ENCODE measurements around the gene LIN7A. TPM values are rescaled to one million over a fixed set of nuclear protein-coding genes. Genes with fewer than 3 reads are reported as not detected.

Gene LIN7A
- total and polyA plus RNA-seq, 2 of the 8 experiments (the other 6 are each of a cell fraction or from before 2014, with no cell fraction given) = 5.8 to 22.0 TPM

DNA sequence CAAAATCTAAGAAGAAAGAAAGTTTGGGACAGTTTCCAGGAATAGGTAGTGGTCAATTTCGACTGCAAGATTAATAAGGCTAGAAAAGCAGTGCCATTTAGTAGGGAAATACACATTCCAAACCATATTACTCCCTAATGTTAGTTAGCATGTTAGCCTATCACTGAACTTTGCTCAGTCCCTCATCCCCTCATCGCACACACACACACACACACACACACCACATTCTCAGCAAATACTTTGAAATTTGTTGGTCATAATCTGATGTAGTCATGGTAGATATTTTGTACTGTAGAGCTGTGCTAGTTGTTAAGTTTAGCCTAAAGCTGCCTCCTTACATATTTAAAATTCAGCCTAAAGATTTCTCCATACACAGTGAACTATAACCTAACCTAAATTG lies 157.0 kb downstream of the LIN7A start (continued):
- TF ChIP-seq, protein P1, sequence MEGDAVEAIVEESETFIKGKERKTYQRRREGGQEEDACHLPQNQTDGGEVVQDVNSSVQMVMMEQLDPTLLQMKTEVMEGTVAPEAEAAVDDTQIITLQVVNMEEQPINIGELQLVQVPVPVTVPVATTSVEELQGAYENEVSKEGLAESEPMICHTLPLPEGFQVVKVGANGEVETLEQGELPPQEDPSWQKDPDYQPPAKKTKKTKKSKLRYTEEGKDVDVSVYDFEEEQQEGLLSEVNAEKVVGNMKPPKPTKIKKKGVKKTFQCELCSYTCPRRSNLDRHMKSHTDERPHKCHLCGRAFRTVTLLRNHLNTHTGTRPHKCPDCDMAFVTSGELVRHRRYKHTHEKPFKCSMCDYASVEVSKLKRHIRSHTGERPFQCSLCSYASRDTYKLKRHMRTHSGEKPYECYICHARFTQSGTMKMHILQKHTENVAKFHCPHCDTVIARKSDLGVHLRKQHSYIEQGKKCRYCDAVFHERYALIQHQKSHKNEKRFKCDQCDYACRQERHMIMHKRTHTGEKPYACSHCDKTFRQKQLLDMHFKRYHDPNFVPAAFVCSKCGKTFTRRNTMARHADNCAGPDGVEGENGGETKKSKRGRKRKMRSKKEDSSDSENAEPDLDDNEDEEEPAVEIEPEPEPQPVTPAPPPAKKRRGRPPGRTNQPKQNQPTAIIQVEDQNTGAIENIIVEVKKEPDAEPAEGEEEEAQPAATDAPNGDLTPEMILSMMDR (IDR thresholded peaks at IDR 0.05; ENCODE audit: control extremely low read depth in 1 of 3, insufficient read depth in 1 of 3, low read depth in 1 of 3, low read length in 3 of 3) = no peak
- no peak for TF ChIP-seq NRF1 (IDR thresholded peaks at IDR 0.05; ENCODE audit: low read depth, low read length)
- TF ChIP-seq KDM1A (IDR thresholded peaks at IDR 0.05; ENCODE audit: borderline replicate concordance, low read length) = no peak
- no peak for TF ChIP-seq GTF2F1 (IDR thresholded peaks at IDR 0.05; ENCODE audit: borderline replicate concordance, low read depth, low read length)
- no peak for TF ChIP-seq BACH1 (IDR thresholded peaks at IDR 0.05; ENCODE audit: low read length)
- TF ChIP-seq ASH2L (IDR thresholded peaks at IDR 0.05; ENCODE audit: low read length) = no peak
- no peak for TF ChIP-seq EZH2 (IDR thresholded peaks at IDR 0.05; ENCODE audit: low read depth, low read length, severe bottlenecking)
- no peak for TF ChIP-seq RAD21 (IDR thresholded peaks at IDR 0.05 in 1 of 2, conservative IDR thresholded peaks at IDR 0.05 in 1 of 2; ENCODE audit: low read depth in 2 of 2, low read length in 2 of 2)
- no peak for TF ChIP-seq SP2 (IDR thresholded peaks at IDR 0.05; ENCODE audit: low read length)
- TF ChIP-seq CREB1 (IDR thresholded peaks at IDR 0.05) = no peak
- no peak for TF ChIP-seq RFX5 (IDR thresholded peaks at IDR 0.05; ENCODE audit: borderline replicate concordance, low read depth, low read length)
